Stimulated activated CD8-positive, alpha-beta memory T cell treated with anti-CD3 and anti-CD28 coated beads, Interleukin-7, amount 100 ng/mL, for 48 hours (primary cell): ENCODE data around the gene BAG5.
"Not testable (repeated sequence)": the region's sequence is repeated elsewhere in the genome, so short reads cannot be mapped to it uniquely, and the experiment has no call there.

Experiments used
- DNase-seq, 2 donors: peaks; one replicate each; pipeline ENCODE4 v3.0.0-alpha.2; 2020; ENCODE audit warnings: low read depth in 1 of 2; ENCODE audit errors: extremely low read depth in 1 of 2

Gene BAG5

GRCh38 chr14:103535081-103535890, 27.2 kb downstream of the BAG5 start:
- DNase-seq = no peak

GRCh38 chr14:103534576-103535061, 27.8 kb downstream of the BAG5 start:
- no peak for DNase-seq

- no peak for DNase-seq
These were observed 28.4 kb downstream of the BAG5 start for GRCh38 chr14:103533999-103534575.

- DNase-seq = no peak
These were observed 29.1 kb downstream of the BAG5 start for GRCh38 chr14:103533137-103533998.

- no peak for DNase-seq
These were observed 30.0 kb downstream of the BAG5 start for GRCh38 chr14:103532216-103533136.

- DNase-seq = no peak
These were observed 30.8 kb downstream of the BAG5 start for GRCh38 chr14:103531421-103532215.

- no peak for DNase-seq
These were observed 31.6 kb downstream of the BAG5 start for GRCh38 chr14:103530831-103531230.

GRCh38 chr14:103530390-103530789, 32.1 kb downstream of the BAG5 start:
- no peak for DNase-seq

GRCh38 chr14:103529383-103530365, 32.8 kb downstream of the BAG5 start:
- no peak for DNase-seq

GRCh38 chr14:103528587-103529382, 33.7 kb downstream of the BAG5 start, which contains the start of gene TRMT61A:
Gene TRMT61A (plus strand): TSS chr14:103529196. CDS start chr14:103529979, 783 bp downstream.
- DNase-seq = peak; percentile 55 to 63

GRCh38 chr14:103528146-103528586, 34.3 kb downstream of the BAG5 start:
- no peak for DNase-seq

- DNase-seq = peak in 1 of 2 donors; percentile 43
These were observed 34.9 kb downstream of the BAG5 start for GRCh38 chr14:103527408-103528145.

- no peak for DNase-seq
These were observed 35.6 kb downstream of the BAG5 start for GRCh38 chr14:103526914-103527248.

- DNase-seq = no peak
These were observed 36.1 kb downstream of the BAG5 start for GRCh38 chr14:103526247-103526913.

- DNase-seq = not testable (repeated sequence)
These were observed 36.8 kb downstream of the BAG5 start for GRCh38 chr14:103525430-103526246.
